Activated naive CD4-positive, alpha-beta T cell (primary cell): ENCODE measurements around the gene ETV3.
"Not testable (repeated sequence)": the region's sequence is repeated elsewhere in the genome, so short reads cannot be mapped to it uniquely, and the experiment has no call there.

ENCODE experiments used
- DNase-seq, 4 experiments: peaks; one replicate each; lab custom pipeline; 2025; lab: John Stamatoyannopoulos, UW

The ETV3 gene

GRCh38 chr1:157112186-157112867, 25.9 kb downstream of the ETV3 start:
- DNase-seq, result no peak

- DNase-seq, result no peak
Observed at GRCh38 chr1:157111396-157112165, 26.6 kb downstream of the ETV3 start.

GRCh38 chr1:157110686-157111085, 27.5 kb downstream of the ETV3 start:
- no peak for DNase-seq

- no peak for DNase-seq
Observed at GRCh38 chr1:157110003-157110402, 28.2 kb downstream of the ETV3 start.

GRCh38 chr1:157108448-157108847, 29.7 kb downstream of the ETV3 start:
- DNase-seq, result no peak

- no peak for DNase-seq
Observed at GRCh38 chr1:157107702-157108101, 30.5 kb downstream of the ETV3 start.

GRCh38 chr1:157106813-157107189, 31.4 kb downstream of the ETV3 start:
- no peak for DNase-seq

GRCh38 chr1:157105988-157106812, 32.0 kb downstream of the ETV3 start:
- no peak for DNase-seq

GRCh38 chr1:157105298-157105987, 32.8 kb downstream of the ETV3 start:
- no peak for DNase-seq

GRCh38 chr1:157104598-157105293, 33.4 kb downstream of the ETV3 start:
- no peak for DNase-seq

GRCh38 chr1:157103268-157103667, 34.9 kb downstream of the ETV3 start:
- DNase-seq, result no peak

- no peak for DNase-seq
Observed at GRCh38 chr1:157101149-157101548, 37.0 kb downstream of the ETV3 start.

- DNase-seq, result no peak
Observed at GRCh38 chr1:157099633-157100009, 38.6 kb downstream of the ETV3 start, which contains the start of gene ETV3L. Gene ETV3L (minus strand): TSS chr1:157099808. CDS start chr1:157099523, 285 bp downstream.

GRCh38 chr1:157098987-157099632, 39.1 kb downstream of the ETV3 start:
- not testable (repeated sequence) for DNase-seq

- no peak for DNase-seq
Observed at GRCh38 chr1:157098519-157098918, 39.7 kb downstream of the ETV3 start.

- DNase-seq, result no peak
Observed at GRCh38 chr1:157097692-157098091, 40.5 kb downstream of the ETV3 start.

- DNase-seq, result no peak
Observed at GRCh38 chr1:157096881-157097280, 41.3 kb downstream of the ETV3 start.

- no peak for DNase-seq
Observed at GRCh38 chr1:157095551-157095950, 42.6 kb downstream of the ETV3 start.

GRCh38 chr1:157095091-157095490, 43.1 kb downstream of the ETV3 start:
- no peak for DNase-seq

- no peak for DNase-seq
Observed at GRCh38 chr1:157092831-157093230, 45.4 kb downstream of the ETV3 start.
